ENCODE measurements around the gene UBQLN1.
"Not testable (repeated sequence)": the region's sequence is repeated elsewhere in the genome, so short reads cannot be mapped to it uniquely, and the experiment has no call there.

Gene UBQLN1

DNA sequence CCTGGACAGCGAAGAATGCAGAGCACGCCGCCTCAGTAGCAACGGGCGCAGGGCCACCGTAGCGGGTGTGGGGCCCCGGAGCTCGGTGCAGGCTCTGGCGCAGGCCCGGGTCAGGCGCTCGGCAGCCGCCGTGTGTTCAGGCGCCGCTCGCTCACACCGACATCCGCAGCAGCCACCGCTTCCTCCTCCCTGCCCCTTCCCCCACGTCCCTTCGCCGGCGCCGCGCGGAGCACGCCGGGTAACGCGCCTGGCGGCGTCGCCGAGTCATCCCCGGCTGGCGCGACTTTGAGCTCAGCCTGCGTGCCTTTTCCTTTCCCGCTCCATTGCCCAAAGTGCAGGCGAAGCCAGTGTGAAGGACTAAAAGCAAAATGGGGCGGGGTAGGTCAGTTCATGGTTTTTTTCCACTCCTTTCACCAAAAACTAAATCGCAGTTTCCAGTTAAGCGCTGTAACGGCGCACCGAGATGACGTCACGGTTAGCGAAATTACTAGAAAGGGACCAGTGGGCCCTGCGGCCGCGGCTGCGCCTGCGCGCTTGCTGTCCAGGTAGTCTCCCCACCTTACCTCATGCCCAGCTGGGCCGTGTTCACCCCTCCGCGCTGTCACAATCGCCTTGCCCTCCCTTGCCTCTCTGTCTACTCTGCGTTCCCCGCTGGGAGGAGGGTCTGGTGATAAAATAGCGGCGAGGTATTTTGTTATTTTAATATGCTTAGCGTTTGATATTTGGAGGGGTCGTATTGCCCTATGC is at the start of gene UBQLN1:
TSS of gene UBQLN1 (minus strand) at position 191 of the 747 bp plus-strand sequence. CDS start 279 bp downstream, outside the sequence.
- DNase-seq (ENCODE audit: low spot score), result peak; percentile 91

DNA sequence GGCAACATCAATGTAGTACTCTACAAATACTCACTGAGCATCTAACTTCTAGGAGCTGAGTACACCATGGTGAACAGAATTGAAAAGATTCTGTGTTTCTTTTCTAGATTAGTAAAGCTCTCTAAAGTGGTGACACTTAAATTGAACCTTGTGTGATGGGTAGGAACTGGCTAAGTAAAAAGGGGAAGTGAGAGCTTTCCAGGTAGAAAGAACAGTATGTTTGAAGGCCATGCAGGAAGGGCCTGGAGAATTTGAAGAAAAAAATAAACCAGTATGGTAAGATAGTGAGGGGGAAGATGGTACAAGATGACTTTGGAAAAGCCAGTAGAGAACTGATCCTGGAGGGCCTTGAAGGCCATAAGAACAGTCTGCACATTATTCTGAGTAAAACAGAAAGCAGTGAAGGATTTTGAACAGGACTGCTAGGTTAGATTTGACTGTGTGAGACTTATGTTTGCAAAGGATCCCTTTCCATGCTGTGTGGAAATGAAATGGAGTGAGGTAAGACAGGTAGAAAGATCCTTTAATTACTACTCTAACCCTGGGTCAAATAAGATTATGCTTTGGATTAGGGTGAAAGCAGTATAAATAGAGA is 46.7 kb upstream of the UBQLN1 start:
- no peak for DNase-seq (ENCODE audit: low spot score)

DNA sequence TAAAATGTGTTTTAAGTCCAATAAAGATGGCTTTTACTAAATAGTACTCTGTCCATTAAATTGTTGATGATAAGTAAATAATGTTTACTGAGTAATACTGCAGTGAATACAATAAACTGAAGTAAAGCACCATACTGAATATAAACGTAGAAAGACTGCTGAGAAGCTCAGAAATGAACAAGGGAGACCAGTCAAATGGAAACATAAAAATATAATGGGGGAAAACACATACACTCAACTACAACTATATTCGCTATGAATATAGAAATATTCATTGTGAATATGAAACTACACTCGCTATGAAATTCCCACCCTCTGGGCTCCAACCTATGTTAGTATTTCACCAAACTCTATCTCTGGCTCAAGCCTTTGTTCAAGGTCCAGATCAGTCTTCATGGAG is 41.9 kb upstream of the UBQLN1 start:
- no peak for DNase-seq (ENCODE audit: low spot score)

DNA sequence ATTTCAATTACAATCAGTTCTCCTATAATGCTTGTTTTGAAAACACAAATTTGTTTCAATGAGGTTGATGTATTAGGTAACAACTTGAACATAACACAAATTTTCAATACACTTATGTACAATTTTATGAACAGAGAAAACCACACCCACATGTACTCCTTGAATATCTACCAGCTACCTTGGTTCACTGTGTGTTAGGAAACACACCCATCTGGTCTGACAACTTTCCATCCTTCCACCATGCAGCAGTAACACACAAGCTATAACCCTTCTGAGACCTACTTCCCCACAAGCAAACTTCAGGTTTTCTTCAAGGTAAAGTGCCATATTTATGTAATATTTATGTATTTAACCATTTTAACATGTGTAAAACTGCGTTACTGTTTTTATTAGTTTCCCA is 36.4 kb upstream of the UBQLN1 start:
- DNase-seq (ENCODE audit: low spot score), result no peak

DNA sequence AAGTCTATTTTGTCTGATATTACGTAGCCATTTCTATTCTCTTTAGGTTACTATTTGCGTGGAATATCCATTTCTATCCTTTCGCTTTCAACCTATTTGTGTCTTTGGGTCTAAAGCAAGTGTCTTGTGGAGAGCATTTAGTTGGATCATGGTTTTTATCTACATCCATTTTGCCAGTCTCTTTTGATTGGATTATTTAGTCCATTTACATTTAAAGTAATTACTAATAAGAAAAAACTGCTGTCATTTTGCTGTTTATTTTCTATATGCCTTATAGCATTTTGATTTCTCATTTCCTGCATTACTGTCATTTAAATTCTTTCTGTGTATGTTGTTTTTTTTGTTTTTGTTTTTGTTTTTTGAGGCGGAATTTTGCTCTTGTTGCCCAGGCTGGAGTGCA is 26.0 kb upstream of the UBQLN1 start:
- DNase-seq (ENCODE audit: low spot score), result no peak

DNA sequence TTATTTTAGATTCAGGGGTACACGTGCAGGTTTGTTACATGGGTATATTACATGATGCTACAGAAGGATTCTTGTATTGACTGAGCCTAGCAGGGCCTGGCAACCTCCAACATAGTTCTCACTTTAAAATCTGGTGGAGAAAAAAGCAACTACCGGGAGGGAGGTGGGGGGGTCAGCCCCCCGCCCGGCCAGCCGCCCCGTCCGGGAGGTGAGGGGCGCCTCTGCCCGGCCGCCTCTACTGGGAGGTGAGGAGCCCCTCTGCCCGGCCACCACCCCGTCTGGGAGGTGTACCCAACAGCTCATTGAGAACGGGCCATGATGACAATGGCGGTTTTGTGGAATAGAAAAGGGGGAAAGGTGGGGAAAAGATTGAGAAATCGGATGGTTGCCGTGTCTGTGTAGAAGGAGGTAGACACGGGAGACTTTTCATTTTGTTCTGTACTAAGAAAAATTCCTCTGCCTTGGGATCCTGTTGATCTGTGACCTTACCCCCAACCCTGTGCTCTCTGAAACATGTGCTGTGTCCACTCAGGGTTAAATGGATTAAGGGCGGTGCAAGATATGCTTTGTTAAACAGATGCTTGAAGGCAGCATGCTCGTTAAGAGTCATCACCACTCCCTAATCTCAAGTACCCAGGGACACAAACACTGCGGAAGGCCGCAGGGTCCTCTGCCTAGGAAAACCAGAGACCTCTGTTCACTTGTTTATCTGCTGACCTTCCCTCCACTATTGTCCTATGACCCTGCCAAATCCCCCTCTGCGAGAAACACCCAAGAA is 21.0 kb upstream of the UBQLN1 start:
- not testable (repeated sequence) for DNase-seq (ENCODE audit: low spot score)

DNA sequence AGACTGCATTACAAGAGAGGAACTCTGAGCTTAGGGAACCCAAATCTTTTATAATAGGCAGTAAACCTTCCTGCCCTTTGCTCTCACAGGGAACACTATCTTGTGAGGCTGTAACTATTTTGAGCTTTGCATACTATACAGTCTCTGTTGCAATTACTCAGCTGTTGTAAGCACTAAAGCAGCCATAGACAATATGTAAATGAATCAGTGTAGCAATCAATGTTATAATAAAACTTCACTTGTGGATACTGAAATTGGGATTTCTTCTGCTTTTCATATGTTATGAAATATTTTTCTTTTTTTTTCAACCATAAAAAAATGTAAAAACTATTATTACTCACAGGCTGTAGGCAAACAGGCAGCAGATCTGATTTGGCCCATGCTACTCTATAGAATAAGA is 16.7 kb upstream of the UBQLN1 start:
- no peak for DNase-seq (ENCODE audit: low spot score)

DNA sequence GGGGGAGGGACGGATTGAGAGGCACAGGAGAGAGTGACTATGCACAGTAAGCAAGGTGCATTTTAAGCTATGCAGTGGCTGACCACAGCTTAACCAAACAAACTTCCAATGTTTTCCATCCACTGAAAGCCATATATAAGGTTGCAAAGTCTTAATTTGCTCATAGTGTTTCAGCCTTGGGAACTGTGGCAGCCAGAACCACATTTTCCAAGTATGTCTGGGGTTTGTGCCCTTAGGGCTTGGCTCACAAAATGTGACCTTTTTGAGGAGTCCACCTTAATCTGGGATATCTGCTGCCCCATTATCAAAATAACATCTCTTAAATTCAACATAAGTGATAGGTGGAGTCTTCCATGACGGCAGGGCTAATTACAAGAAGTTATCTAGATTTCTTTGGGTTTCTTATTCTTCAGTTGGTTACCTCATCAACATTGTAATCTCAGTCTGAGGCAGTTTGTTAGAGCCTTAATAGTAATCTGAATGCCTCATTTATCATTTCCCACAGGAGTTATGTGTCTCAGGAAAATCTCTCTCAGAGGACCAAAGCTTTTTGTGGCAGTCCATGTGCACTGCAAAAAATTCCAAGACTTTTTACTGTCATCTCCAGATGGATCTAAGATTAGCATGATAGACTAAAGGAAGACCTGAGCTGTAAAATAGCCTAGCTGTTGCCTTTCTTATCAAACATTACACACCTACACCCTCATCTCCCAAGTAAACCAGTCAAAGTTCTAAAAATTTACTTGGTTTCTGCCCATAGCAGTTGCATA is 15.2 kb upstream of the UBQLN1 start:
- no peak for DNase-seq (ENCODE audit: low spot score)

DNA sequence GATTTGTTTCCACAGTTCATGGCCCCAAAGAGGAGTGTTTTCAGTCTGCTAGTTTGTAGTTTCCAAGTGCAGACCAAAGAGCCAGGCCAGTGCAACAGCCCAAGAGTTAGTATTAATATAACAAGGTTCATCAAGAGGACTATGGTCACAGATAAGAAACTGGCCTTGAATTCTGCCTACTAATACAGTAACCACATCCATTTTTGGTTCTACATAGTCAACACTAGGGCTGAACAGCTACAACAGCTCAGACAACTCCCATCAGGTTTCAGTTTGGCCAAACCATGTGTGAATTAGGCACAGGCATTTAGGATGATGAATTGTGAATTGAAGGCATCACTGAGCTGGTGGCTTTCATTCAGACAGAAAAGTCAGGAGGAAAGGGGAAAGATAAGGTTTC is 13.8 kb upstream of the UBQLN1 start:
- no peak for DNase-seq (ENCODE audit: low spot score)

DNA sequence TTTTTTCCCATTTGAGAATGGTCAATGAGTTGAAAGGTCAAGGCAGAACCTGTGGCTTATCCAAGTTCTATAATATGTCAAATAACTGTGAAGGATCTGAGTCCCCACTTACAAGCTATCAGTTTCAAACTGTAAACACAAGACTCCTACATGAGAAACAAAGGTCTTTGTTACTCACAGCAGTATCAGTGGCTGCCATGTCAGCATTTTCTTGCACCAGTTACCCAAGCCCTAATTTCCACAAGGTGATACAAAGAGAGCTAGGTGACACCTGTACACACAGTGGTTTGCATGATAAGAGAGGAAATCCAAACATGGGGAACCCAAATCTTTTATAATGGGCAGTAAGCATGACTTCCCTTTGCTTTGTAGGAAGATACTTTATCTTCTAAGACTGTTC is 8.0 kb upstream of the UBQLN1 start:
- DNase-seq (ENCODE audit: low spot score), result no peak

DNA sequence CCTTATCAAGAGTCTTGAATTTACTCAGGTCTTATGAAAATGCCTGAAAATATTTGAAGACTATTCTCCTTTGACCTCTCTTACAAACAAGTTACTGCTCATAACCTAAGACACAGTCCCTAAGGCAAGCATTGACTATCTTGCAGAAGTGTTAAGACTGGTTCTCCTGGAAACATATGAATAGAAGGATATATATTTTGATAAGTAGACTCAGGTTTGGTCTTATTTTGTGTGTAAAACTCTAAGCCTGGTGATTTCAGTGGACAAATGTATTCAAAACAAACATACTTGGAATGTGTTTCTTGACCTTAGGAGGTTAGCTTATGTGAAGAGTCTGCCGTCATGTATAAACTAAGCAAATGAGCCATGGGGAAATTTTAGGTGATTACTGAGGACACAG is 7.5 kb upstream of the UBQLN1 start:
- no peak for DNase-seq (ENCODE audit: low spot score)

DNA sequence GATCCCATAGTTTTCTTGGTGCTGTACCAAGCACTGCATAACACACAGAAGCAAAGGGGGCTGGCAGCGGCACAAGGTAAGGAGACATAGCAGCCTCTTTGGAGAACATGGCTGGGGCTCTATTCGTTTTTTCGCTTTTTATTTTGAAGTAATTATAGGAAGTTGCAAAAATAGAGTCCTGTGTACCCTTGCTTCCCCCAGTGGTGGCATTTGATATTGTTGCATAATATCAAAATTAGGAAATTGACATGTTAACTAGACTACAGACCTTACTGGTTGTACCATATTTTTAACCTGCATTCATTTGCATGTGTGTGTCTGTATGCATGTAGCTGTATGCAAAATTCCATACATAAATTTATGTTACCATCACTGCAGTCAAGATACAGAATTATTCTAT is 6.6 kb upstream of the UBQLN1 start:
- no peak for DNase-seq (ENCODE audit: low spot score)

DNA sequence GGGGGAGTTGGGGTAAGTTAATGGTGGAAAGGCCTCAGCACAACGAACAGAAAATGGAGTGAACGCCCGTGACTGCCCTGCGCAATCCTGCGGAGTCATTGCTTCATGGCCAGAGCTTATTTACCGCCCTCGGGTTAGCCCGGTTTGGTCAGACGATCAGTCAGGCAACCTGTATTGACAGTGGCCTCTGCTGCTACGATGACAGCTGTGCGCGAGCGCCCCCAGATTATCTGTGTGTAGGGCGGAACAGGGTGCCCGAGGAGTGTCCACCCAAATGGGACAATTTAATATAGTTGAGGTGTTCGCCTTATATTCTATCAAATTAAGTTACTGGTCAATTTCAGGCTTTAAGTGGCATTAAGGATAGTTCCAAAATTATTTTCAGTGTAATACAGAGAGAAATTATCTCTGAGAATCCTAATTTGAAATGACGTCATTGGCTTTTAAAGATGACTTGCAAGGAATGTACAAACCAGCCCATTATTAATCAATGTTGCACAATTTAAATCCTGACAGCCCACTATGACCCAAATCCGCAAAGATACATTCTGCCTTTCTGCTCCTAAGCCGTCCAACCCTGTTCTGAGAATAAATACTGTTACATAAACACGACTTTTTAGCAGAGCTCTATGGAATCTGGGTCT is 879 bp upstream of the UBQLN1 start:
- DNase-seq (ENCODE audit: low spot score), result peak; percentile 75

DNA sequence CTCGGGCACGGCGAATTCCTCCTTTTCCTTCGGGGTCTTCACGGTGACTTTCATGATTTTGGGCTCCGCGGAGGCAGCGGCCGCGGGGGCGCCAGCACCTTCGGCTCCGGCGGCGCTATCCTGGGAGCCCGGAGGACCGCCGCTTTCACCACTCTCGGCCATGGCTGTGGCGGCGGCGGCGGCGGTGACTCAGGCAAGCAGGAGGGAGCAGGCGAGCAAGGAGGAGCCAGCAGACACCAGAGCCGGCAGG is 315 bp downstream of the UBQLN1 start:
- DNase-seq (ENCODE audit: low spot score), result no peak

DNA sequence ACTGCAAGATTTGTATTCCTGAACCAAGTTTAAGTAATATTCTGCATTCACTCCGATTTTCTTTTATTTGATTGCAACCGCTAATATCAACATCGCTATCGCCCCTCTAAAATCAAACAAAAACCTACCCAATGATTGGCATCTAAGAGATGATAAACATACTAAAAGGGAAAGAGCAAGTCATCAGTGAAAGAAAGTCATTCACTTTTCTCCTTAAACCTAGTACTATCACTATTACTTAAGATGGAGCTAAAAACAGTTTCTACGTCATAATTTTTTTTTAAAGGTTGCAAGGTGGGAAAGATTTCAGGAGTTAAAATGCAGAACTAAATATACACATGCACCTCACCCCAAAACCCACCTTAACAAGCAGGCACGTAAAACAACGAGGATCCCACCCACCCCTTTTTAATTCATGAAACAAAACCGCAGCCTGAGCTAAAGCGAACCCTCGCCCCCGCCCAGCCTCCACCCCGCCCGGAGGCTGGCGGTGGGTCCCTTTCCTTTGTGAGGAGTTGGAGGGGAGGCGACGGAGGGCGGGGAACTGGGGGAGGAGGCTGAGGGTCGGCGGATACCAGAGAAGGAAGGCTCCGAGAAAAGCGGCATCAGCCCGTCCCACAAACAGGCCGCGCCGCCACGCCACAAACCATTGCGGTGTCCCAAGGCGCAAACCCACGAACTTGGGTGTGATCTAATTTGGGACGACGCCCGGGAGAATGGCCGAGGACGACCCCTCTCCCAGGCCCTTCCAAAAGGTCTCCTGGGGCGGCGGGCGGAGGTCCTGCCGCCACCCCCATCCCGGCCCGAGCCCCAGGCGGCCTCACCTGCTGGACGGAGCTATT is 861 bp downstream of the UBQLN1 start:
- peak; percentile 31 for DNase-seq (ENCODE audit: low spot score)

DNA sequence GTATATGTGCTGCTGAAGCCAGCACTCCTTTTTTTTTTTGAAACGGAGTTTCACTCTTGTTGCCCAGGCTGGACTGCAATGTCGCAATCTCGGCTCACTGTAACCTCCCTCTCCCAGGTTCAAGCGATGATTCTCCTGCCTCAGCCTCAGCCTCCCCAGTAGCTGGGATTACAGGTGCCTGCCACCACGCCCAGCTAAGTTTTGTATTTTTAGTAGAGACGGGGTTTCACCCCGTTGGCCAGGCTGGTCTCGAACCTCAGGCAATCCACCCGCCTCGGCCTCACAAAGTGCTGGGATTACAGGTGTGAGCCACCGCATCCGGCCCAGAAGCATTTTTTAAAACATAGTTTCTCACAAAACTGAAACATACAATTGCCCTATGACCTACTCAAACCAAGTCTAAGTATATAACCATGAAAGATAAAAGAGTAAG is 2.5 kb downstream of the UBQLN1 start:
- not testable (repeated sequence) for DNase-seq (ENCODE audit: low spot score)

DNA sequence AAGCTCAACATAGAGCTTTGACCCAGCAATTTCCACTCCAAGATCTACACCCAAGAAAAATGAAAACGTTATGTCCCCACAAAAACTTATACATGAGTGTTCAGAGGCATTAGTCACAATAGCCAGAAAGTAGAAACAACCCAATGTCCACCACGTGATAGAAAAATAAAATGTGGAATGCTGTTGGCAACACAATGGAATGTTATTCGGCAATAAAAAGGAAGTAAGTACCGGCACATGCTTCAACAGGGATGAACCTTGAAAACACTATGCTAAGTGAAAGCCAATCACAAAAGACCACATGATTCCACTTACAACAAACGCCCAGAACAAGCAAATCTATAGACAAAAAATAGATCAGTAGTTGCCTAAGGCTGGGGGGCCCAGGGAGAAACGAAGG is 6.0 kb downstream of the UBQLN1 start:
- DNase-seq (ENCODE audit: low spot score), result peak; percentile 18

DNA sequence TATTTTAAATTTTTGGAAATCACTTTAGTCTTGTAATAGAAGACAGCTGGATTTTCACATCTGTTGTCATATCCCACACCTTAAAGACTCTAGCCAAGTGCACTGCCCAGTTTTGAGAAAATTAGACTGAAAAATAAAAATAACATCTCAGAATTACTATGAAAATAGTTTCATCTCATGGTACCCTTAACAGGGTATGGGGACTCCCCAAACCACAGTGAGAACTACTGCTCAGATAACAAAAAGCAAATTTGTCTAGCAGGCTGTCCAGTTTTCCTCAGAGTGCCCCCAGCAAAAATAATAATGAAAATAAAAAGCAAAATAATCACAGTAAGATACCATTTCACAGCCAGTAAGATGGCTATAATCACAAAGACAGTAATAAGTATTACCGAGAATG is 6.5 kb downstream of the UBQLN1 start:
- DNase-seq (ENCODE audit: low spot score), result no peak

DNA sequence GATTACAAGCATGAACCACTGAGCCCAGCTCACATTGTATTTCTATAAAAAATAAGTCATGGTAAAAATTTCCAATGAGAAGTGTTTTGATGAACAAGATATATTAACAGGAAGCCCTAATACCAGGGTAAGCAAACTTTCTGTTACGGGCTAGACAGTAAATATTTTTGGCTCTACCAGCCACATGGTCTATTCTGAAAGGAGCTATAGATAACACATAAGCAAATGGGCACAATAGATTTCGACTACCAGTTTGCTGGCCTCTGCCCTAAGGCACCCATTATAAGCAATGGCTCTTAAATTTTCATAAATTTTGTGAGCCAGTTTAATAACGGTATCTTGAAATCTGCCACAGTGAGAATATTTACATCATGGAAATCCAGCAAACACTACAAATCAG is 8.1 kb downstream of the UBQLN1 start:
- DNase-seq (ENCODE audit: low spot score), result no peak

DNA sequence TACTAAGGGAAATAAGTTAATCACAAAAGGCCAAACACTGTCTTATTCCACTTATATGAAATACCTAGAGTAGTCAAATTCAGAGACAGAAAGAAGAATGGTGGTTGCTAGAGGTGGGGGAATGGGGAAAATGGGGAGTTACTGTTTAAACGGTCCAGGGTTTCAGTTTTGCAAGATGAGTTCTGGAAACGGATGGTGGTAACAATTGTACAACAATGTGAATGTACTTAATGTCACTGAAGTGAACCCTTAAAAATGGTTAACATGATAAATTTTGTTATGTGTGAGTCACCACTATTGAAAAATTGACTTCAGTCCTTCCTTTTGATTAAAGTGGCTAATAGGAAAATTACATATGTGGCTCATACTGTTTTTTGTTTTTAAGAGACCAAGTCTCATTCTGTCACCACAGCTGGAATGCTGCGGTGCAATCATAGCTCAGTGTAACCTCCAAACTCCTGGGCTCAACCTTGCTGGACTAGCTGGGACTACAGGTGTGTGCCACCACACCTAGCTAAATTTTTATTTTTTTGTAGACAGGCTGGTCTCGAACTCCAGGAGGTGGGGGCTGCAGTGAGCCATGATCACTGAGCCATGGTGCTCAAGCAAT is 8.7 kb downstream of the UBQLN1 start:
- DNase-seq (ENCODE audit: low spot score), result no peak

DNA sequence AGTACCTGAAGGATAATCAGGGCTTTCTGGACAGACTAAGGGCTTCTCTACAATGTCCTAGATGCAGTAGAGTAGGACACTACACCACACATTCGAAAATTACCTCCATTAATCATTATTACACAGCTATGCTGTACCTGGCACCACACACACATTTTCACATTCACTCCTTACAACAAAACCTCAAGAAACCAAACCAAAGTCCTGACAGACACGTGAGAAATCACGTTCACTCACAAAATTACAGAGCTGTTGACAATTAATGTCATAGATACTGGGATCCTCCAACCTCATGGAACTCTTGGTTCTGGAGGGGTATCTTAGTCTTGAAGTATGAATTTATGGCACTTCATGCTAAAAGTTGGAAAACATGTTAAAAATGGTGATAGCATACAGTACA is 16.3 kb downstream of the UBQLN1 start:
- no peak for DNase-seq (ENCODE audit: low spot score)

All from cerebellar cortex (tissue), 1 donor.